VCaP (cell line): ENCODE measurements around the gene PSG2.
"Not testable (repeated sequence)": the region's sequence is repeated elsewhere in the genome, so short reads cannot be mapped to it uniquely, and the experiment has no call there.

Experiments
- H3K27ac ChIP-seq: fragments of 450-650 bp; 2 replicates; pipeline ENCODE4 v1.5.1; 2017
- TF ChIP-seq, protein P1 (sequence below): fragments of 450-650 bp; conservative IDR thresholded peaks from 2 replicates; pipeline ENCODE4 v1.5.1; 2017; ENCODE audit warnings: mild to moderate bottlenecking, moderate library complexity

The PSG2 gene

DNA sequence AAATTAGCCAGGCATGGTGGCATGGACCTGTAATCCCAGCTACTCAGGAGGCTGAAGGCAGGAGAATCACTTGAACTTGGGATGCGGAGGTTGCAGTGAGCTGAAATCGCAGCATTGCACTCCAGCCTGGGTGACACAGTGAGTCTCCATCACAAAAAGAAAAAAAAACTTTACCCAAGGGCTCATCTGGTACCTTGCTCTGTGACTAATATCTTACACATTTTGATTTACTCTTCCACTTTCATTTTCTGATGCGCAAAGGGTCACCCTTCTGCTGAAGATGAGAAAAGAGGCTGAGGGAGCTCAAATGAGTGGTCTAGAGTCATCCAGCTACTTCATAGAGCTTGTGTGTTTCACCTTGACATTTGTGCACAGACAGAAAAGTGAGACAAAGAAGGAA, 34.5 kb downstream of the PSG2 start:
- not testable (repeated sequence) for H3K27ac ChIP-seq

DNA sequence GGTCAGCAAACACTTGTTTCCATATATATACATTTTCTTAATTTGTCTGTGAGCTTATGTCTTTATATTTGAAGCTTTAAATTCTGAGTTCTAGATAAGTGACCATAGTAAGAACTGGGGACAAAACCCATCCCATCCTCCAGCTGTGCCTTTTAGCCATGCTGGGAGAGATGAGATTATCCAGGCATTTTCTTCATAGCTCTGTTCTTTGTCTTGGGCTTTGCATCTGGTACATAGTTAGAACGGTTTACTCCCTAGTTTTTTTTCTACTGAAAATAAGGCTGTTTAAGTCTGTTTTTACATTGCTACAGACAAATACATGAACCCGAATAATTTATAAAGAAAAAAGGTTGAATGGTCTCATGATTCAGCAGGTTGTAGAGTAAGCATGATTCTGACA, 35.9 kb downstream of the PSG2 start:
- H3K27ac ChIP-seq: not testable (repeated sequence)

DNA sequence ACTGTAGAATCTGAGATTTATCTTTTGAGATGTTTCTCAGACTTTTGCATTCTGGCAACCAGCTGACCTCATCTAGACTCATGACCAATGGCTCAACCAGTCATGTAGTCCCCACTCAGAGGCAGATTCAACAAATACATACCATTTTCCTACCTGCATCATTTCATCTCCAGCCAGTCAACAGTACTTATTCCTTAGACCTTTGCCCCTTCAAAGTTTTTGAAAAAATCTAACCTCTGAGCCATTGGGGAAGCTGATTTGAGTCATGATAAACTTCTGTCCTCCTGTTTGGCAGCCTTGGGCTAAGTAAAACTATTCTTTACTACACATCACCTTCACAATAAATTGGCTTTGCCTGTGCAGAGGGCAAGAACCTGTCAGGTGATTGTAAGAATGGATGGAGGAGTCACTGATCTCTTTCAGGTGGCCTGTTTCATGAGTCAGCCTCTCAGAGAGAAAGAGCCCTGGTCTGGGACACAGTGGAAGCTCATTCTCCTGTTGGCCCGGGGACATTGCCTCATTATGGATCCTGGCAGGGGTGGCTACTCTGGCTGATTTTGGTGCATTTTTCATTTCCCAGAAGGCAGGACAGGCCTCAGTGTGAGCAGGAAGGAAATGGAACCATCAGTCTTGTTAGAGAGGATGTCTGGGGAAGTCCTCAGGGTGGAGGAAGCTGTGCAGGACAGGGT, 38.9 kb downstream of the PSG2 start:
- not testable (repeated sequence) for H3K27ac ChIP-seq

DNA sequence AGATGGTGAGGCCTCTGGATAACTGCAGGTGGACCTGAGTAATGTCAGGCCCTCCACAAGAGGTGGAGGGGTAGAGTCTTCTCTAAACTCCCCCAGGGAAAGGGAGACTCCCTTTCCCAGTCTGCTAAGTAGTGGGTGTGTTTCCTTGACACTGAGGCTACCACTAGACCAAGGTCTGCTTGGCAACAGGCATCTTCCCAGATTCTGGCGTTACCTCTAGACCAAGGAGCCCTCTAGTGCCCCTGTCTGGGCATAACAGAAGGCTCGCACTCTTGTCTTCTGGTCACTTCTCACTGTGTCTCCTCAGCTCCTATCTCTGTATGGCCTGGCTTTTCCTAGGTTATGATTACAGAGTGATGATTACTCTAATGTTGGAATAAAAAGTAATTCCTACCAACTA, 50.9 kb downstream of the PSG2 start:
- TF ChIP-seq, protein P1, sequence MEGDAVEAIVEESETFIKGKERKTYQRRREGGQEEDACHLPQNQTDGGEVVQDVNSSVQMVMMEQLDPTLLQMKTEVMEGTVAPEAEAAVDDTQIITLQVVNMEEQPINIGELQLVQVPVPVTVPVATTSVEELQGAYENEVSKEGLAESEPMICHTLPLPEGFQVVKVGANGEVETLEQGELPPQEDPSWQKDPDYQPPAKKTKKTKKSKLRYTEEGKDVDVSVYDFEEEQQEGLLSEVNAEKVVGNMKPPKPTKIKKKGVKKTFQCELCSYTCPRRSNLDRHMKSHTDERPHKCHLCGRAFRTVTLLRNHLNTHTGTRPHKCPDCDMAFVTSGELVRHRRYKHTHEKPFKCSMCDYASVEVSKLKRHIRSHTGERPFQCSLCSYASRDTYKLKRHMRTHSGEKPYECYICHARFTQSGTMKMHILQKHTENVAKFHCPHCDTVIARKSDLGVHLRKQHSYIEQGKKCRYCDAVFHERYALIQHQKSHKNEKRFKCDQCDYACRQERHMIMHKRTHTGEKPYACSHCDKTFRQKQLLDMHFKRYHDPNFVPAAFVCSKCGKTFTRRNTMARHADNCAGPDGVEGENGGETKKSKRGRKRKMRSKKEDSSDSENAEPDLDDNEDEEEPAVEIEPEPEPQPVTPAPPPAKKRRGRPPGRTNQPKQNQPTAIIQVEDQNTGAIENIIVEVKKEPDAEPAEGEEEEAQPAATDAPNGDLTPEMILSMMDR: peak; percentile 63
- H3K27ac ChIP-seq: not testable (repeated sequence)

DNA sequence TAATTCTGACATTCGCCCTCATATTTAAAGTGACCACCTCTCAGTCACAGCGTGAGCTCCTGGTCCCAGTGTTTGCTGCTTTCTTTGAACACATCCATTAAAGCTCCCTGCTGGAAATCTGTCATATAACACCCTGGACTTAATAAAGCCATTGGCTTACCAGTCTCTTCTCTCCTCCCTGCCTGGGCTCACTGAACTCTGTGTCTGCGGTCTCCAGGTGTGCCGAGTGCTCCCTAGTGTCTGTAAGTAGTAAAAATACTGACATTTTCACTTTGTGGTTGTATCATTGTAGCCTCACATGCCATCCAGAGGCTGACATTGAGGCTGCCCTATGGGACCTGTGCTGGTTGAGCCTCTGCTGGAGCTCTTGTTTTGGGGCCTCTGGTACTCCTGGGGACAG, 53.6 kb downstream of the PSG2 start:
- TF ChIP-seq, protein P1: no peak

DNA sequence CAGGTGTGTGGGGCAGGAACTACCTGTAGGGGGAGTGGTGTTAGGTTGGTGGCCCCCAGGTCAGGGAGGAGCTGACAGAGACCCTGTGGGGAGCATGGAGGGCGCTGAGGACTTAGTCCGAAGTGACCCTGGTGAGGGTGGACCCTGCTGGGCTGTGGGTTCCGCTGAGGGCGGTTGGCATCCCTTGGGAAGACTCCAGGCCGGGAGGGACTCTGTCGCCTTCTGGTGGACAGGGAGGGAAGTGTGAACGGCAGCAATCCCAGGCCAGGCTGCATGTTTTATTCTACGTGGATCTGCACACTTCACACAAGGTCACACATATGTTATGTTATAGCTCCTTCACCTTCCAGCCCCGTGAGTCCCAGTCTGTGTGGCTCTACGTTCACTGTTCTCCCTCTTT, 54.5 kb downstream of the PSG2 start:
- TF ChIP-seq, protein P1: peak; percentile 22; the same call in 1 of the 2 replicates

More for the DNA sequence above, 53.6 kb downstream of the PSG2 start:
- H3K27ac ChIP-seq: no peak overlapping the region

DNA sequence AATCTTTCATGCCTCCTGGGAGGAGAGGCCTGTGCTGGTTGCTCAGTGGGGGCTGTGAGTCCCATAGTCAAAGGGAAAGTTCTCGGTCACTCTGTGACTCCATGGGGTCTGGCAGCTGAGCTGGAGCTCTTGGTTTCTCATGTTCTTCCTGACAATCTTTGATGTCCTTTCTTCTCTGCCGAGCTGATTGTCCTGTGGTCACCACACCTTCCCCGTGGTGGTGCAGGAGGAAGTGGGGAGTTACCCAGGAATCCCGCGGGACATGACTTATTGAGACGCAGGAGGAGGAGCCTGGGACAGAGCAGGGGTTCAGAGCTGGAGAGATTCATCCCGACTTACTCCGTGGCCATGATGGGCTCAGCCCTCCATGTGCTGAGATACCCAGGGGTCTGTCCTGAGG, 55.4 kb downstream of the PSG2 start:
- not testable (repeated sequence) for H3K27ac ChIP-seq

More for the DNA sequence above, 54.5 kb downstream of the PSG2 start:
- H3K27ac ChIP-seq: not testable (repeated sequence)

DNA sequence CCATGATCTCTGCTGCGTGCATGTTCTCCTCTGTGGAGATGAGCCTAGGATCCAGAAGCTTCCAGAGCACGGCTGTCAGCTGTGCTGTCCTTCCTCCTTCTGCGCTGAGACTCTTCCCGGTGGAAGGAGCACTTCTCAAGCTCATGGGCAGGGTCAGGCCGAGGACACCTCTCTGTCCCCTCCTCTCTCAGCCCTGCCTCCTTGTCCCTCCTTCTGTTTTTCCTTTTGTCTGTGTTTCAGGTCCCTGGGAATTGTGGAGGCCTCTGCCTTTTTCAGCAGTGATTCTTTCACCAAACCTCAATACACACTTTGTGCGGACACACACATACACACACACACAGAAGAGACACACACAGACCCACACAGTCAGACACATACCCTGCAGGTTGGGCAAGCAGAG, 56.1 kb downstream of the PSG2 start, which contains the start of gene PSG11:
Gene PSG11 (minus strand): TSS at position 101 of the 400 bp plus-strand sequence. CDS start 97 bp downstream, at position 4.
- not testable (repeated sequence) for H3K27ac ChIP-seq

DNA sequence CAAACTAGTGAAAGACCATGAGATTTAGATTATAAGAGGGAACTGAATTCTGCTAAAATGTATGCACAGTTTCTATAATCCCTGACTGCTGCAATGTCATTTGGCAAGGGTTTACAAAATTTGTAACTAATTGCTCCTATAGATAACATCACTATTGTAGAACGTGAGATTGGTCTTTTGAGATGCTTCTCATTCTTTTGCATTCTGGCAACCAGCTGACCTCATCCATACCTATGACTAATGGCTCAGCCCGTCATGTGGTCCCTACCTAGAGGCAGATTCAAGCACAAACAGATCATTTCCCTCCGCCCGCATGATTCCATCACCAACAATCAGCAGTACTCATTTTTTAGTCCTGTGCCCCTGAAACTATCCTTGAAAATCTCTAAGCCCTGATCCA, 60.4 kb downstream of the PSG2 start:
- not testable (repeated sequence) for H3K27ac ChIP-seq

DNA sequence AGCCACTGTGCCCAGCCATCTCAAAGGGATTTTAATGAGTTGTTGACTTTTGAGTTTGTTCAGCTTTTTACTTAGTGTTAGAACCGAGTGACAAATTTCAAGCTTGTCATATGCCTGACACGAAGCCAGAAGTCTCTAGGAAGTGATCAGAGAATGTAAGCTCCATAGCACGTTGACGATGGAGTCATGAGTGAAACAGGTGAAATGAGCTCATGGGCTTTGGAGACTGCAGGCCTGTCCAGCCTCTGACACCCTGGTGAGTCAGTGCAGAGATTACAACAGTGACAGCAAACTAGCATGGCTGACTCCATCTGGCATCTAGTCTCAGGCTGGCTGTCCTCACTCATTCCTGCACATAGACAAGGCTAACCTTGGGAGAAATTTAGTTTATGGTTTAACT, 60.9 kb downstream of the PSG2 start:
- H3K27ac ChIP-seq: not testable (repeated sequence)

DNA sequence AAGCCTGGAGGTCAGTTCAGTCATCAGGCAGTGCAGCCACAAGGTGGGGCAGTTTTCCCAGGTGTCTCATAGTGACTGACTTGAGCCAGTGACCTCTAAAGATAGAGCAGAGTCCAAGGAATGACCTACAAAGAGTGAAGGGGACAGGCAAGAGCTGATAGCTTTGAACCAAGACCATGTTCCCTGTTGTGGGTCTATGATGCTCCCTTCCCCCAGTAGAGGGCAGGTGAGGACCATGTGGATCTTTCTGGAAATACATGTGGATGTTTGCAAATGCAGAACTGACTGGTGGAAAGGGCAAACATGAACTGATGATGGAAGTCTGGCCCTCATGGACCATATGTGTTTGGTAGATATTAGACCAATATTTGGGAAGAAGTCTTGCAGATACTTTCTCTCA, 62.9 kb downstream of the PSG2 start:
- TF ChIP-seq, protein P1: peak; percentile 45
- not testable (repeated sequence) for H3K27ac ChIP-seq
